Bronchial epithelial cell (primary cell): ENCODE data around the gene C1orf210. TPM values are rescaled to one million over a fixed set of nuclear protein-coding genes. Genes with fewer than 3 reads are reported as not detected.

Source experiments
- DNase-seq: peaks from one replicate; pipeline ENCODE4 v3.0.0-alpha.2; 2010; ENCODE audit warnings: low read depth
- FAIRE-seq: peaks from 2 replicates; lab custom pipeline; 2011; peaks lifted over from hg19 to GRCh38; lab: Jason Lieb, UNC
- H3K27me3 ChIP-seq: 2 replicates; pipeline ENCODE4 v1.5.1; 2011; ENCODE audit warnings: low read length; ENCODE audit not compliant: control insufficient read depth, insufficient read depth
- H3K36me3 ChIP-seq: 2 replicates; pipeline ENCODE4 v1.5.1; 2011; ENCODE audit warnings: low read length; ENCODE audit not compliant: control insufficient read depth, insufficient read depth
- H3K4me3 ChIP-seq: 2 replicates; pipeline ENCODE4 v1.5.1; 2011; ENCODE audit warnings: mild to moderate bottlenecking, low read depth, low read length, control low read depth
- CTCF ChIP-seq: IDR thresholded peaks from 2 replicates; pipeline ENCODE4 v1.5.1; 2011; ENCODE audit warnings: mild to moderate bottlenecking, moderate library complexity, low read length, control low read depth, inconsistent platforms; ENCODE audit not compliant: insufficient read depth, severe bottlenecking
- total RNA-seq: library from RNA; depleted of rRNA; stranded (reverse); fragments of >200 nt; gene quantifications from 2 replicates; pipeline ENCODE4 v1.2.1, GENCODE V29; 2014

C1orf210 gene
- total RNA-seq, 1 donor from 2014 or later = 3.4 TPM

GRCh38 chr1:43269627-43270375 is 15.6 kb downstream of the C1orf210 start, which contains the start of gene TMEM125:
Gene TMEM125, plus strand, starts transcription at chr1:43269983. Its CDS starts 2,740 bp downstream, at chr1:43272723.
- peak; percentile 62 for FAIRE-seq
- Histone ChIP-seq H3K36me3 (no peaks in the 10 kb centered on the region), H3K27me3 (no peaks in the 10 kb centered on the region), H3K4me3 (peak within 1 kb of the TSS; percentile 27)
- no peak for TF ChIP-seq CTCF
- DNase-seq = no peak

GRCh38 chr1:43267818-43268425 is 17.5 kb downstream of the C1orf210 start:
- FAIRE-seq (no peak), DNase-seq (no peak)
- H3K36me3 ChIP-seq = no peaks in the 10 kb centered on the region
- H3K4me3 ChIP-seq = no peak overlapping the region
- TF ChIP-seq CTCF = no peak
- H3K27me3 ChIP-seq = no peaks in the 10 kb centered on the region

- no peak for TF ChIP-seq CTCF
- DNase-seq = no peak
- no peak for FAIRE-seq
Observed at GRCh38 chr1:43267291-43267805, 18.0 kb downstream of the C1orf210 start.

GRCh38 chr1:43266881-43267280 is 18.5 kb downstream of the C1orf210 start:
- no peak for FAIRE-seq
- no peak for DNase-seq
- Histone ChIP-seq H3K36me3 (no peaks in the 10 kb centered on the region), H3K4me3 (no peak overlapping the region), H3K27me3 (no peaks in the 10 kb centered on the region)
- no peak for TF ChIP-seq CTCF

More at GRCh38 chr1:43267291-43267805, 18.0 kb downstream of the C1orf210 start:
- Histone ChIP-seq H3K27me3 (no peaks in the 10 kb centered on the region), H3K4me3 (no peak overlapping the region), H3K36me3 (no peaks in the 10 kb centered on the region)

GRCh38 chr1:43265431-43265830 is 19.9 kb downstream of the C1orf210 start:
- no peak for FAIRE-seq
- no peak for TF ChIP-seq CTCF
- no peak overlapping the region for H3K4me3 ChIP-seq
- no peak for DNase-seq
- no peaks in the 10 kb centered on the region for H3K27me3 ChIP-seq
- H3K36me3 ChIP-seq = no peaks in the 10 kb centered on the region
